ENCODE data around the gene ABCC5.
A peak's percentile ranks its signal among the peaks of the same experiment; 100 is the strongest.

Gene ABCC5

GRCh38 chr3:183975981-183976662 lies 41.6 kb downstream of the ABCC5 start:
- DNase-seq (no peak), ATAC-seq (no peak)

DNA sequence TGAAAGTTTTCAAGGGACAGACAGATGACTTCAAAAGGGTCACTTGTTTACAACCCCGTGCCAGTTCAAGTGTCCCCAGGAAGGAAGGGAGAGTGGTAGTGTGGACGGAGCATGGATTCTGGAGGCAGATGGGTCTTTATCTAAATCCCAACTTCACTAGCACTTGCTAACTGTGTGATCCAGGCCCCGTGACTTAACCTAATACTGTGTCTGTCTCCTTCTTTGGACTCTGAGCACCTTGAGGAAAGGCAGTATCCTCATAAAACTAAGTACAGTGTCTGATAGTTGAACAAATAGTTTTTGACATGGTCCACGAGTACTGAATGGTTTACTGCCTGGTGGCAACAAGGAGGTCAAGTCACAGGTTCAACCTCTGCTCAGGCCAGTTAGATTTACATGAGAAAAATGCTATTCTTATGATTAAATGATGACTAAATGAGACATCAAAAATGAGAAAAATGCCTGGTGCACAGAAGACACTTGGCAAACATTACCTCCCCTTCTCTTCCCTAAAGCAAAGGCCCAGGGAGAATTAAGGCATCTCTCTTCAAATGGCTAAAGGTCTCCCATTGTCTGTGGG lies 48.9 kb downstream of the ABCC5 start:
- DNase-seq = no peak
- no peak for ATAC-seq

DNA sequence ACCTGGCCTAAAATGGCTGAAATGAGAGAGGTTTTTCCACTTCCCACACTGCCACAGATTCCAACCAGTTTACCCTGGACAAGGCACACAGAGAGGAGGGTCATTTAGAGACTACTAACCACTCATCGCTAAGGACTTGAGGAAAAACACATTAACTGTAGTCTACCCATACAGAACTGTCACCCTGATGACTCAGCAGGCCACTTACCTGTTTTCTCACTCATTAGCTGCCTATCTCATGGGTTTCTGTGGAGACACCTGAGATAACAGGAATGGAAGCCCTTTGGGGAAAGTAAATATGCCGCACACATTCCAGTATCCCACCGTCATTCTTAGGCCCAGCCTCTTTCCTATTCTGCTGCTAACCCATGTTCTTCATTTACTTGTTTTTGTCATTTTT lies 50.0 kb downstream of the ABCC5 start:
- no peak for DNase-seq
- ATAC-seq = no peak

DNA sequence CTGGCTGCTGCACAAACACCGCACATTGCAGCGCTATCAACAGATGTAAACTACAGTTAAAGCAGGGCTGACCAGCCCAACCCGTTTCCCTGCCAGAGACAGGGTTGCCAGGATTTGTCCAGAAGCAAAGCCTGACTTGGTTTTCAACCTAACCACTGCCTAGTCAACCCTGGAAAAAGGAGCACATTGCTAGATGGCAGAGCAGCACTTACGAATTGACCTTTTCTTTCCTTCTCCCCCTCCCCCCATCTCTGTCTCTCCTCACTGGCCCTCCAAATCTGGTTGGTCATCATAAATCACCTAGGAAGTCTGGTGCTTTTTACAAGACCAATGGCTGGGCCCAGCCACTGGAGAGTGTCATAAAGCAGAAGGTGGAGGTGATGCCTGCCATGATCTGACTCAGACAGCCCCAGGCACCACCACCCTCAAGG lies 51.3 kb downstream of the ABCC5 start:
- no peak for ATAC-seq
- no peak for DNase-seq

DNA sequence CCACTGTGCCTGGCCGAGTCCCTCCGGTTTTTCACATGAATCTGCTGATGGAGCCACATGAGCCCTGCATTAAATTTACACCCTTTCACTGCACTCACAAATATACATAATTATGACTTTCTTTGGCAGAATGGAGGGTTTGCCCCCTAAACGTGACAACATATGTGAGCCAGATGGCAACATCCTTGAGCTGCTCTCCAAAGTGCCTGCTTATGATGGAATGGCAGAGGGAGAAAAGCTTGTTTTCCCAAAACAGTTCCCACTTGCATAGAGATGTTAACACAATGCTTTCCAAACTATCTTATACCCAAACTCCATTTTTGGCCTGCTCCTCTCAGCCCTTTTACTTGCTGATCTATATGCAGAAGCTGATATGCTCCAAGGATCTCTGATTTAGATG lies 54.9 kb downstream of the ABCC5 start:
- no peak for DNase-seq
- ATAC-seq = no peak

DNA sequence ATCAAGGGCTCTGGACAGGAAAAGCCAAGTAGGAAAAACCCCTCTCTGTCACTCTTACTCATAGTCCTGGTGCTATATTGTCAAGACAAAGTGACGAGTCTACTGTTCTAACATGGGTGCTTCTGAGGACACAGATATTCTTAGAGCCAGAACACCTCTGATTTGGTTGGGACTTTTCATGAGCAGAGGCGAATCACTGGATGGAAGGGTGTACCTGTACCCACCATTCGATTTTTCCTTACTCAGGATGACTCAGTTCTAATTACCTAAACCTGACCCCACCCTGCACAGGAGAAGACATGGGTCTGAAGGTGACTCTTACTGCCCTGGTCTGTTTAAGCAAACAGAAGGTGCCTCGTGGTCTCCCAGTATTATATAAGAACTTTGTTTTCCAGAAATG lies 58.5 kb downstream of the ABCC5 start:
- peak; percentile 23 for ATAC-seq
- DNase-seq = no peak

DNA sequence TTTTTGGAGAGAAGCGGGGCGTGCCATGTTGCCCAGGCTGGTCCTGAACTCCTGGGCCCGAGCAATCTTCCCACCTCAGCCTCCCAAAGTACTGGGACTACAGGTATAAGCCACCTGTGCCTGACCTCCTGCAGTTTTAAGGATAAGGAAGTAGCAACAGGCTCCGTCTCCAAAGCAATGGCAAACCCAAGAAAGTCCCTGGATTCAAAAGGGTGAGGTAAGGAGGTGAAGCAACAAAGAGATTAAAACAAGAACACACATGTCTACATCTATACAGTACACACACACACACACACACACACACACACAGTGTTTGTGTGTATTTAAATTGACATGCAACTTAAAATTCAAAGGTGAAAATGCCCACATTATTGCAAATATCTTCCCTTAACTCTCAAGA lies 58.9 kb downstream of the ABCC5 start:
- no peak for ATAC-seq
- DNase-seq = no peak

DNA sequence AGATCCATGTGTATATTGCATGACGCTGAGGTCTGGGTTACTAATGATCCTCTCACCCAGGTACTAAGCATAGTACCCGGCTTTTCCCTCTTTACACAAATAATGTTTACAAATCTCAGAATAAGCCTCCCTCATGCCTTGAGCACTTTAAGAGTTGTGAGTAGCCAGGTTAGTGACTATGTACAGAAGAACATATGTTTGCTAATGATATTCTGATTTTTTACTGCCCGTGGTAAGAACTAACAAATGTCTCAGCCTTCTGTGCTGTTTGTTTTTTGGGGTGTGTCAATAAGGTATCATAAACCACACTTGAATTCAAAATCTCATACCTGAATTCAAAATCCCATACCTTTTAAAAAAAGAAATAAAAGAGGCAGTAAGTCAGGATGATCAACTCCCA lies 59.5 kb downstream of the ABCC5 start:
- DNase-seq (no peak), ATAC-seq (no peak)

DNA sequence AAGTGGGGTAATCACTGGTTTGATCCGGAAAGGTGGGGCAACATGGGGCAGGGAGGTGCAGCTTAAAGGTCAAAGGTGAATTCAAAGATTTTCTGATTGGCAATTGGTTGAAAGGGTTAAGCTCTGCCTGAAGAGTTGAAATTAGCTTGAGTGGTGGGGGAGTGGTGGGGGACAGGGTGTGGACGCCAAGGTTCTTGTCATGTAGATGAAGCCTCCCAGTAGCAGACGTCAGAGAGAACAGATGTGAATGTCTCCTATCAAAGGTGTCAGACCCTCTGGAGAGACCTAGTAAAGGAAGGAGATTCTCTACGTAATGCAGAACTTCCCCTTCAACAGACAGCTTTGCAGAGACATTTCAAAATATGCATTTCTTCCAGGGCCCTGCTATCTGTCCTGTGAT lies 62.8 kb downstream of the ABCC5 start:
- DNase-seq = no peak
- ATAC-seq = no peak

DNA sequence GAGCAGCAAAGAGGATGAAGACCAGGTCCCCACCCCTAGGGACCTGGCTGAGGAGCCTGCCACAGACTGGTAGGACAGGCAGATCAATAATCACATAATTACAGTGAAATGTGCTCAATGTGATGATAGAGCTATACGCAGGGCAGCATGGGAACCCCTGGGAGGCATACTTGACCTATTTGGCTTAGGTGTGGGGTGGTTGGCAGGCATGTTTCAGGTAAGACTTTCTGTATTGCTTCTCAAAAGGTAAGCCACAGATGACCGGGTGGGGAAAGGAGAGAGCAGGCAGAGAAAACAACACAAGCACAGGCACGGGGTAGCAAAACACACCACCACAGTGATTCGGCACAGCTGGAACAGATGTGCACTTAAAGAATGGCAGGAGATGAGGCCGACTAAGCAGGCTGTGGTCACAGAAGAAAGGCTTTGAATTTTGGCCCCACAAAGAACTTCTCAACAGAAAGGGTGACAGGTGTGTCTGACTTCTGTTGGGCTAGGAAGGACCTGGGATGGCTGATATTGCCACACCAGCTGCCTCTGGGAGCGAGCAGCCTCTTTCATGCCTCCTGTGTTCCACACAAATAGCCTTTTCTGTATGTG lies 64.1 kb downstream of the ABCC5 start:
- ATAC-seq (no peak), DNase-seq (no peak)

- DNase-seq (no peak), ATAC-seq (no peak)
These were observed 66.2 kb downstream of the ABCC5 start for GRCh38 chr3:183951459-183951858.

DNA sequence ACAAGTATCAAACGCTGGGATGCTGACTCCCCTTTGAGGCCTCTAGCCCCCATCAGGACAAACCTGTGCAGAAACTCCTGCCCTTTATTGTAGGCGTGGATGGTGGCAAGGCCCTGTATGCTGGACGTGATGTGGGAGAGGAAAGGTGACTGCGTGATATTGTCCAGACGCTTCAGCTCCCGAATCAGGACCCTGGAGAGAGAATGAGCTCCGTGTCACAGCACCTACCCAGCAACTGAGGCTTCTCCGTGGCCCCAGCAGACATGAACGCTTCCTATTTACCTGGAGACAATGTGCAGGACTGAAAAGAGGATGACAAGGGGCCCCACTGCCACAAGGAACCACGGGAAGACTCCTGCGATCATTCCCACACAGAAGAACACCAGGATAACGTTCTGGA lies 68.0 kb downstream of the ABCC5 start:
- DNase-seq = no peak
- no peak for ATAC-seq

DNA sequence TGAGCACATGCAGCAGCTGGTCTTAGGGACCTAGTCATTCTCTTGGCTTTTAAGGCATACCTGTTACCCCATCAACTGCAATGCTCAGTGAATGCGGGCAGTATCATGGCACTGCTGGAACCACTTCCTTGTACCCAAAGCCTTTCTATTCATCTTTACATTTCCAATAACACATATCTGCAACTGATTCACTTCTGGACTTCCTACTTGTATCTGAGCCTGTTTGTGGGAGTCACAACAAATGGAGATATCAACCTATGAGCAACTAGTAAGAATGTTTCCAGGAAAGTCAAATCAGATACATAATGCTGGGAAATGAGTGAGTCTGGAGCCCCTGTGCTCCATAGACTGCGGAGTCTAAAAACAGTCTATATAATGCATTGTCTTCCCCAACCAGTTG lies 71.6 kb downstream of the ABCC5 start:
- ATAC-seq = no peak

DNA sequence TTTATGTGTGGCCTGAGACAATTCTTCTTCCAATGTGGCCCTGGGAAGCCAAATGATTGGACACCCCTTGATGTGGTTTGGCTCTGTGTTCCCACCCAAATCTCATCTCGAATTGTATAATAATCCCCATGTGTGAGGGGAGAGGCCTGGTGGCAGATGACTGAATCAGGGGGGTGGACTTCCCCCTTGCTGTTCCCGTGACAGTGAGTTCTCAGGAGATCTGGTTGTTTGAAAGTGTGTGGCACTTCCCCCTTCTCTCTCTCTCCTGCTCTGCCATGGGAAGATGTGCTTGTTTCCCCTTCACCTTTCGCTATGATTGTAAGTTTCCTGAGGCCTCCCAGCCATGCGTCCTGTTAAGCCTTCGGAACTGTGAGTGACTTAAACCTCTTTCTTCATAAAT lies 72.9 kb downstream of the ABCC5 start:
- DNase-seq (no peak), ATAC-seq (no peak)

More for the DNA sequence above, 71.6 kb downstream of the ABCC5 start:
- no peak for DNase-seq

GRCh38 chr3:183943739-183944138 lies 73.9 kb downstream of the ABCC5 start:
- no peak for DNase-seq
- ATAC-seq = no peak

DNA sequence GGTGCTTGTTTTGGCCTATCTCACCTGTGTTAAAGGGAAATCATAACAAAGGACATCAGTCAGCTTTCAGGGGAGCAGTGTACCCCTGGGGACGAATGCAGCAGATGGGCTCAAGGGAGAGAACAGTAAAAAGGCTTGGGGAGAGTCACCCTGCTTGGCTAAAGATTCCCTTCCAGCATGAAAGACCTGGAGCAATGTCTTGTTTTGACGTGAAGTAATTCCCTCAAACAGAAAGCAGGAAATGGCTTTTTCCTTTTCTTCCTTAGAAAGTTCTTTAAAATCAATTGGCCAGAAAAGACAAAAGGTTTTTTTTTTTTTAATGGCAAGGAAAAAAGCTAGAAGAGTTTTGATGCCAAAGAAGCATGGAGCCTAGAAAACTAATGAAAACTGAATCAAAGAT lies 76.5 kb downstream of the ABCC5 start:
- DNase-seq (no peak), ATAC-seq (no peak)

DNA sequence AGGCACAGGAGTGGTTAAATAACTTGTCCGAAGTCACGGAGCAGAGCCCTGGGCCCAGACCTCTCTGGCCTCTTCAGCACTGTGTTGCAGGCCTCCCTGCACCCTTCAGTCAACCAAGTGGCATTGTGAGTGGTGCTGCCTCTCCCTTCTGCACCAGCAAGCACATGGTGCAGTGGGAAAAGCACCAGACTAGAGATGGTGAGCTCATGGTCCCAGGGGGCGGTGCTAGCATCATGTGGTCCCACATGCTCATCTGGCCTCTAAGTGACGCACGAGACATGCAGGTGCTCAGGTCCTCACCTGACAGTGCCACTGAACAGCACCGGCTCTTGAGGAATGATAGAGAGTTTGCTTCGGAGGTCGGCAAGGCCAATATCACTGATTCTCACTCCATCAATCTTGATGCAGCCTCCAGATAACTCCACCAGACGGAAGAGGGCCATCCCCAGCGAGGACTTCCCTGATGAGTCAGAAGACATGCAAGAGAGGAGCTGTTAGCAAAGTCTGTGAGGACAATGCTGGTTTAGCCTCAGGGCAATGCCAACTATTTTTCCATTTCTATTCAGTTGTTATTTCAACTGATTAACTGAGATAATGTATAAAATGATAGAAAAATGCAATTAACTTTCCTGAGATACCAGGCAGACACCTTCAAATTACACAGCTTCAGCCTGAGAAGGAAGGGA lies 79.9 kb downstream of the ABCC5 start:
- DNase-seq (no peak), ATAC-seq (no peak)

- ATAC-seq (no peak), DNase-seq (no peak)
These were observed 84.5 kb downstream of the ABCC5 start for GRCh38 chr3:183933160-183933559.

DNA sequence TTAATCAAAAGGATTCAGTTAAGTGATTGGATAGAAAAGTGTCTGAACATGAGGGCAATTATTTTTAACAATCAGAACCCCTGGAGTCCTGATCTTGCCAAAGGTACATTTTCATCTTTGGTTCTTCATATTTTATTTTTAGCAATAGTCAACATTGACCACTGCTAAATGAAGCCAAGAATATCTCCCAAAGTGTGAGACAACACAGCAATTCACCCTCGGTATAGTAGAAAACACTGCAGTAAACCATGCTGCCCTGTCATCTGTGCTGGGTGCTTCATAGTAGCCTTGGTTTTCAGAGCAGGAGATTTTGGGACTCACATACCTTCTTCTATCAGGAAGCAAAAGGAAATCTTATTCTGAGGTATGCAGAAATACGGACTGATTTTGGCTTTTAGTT lies 85.8 kb downstream of the ABCC5 start:
- no peak for DNase-seq
- no peak for ATAC-seq

GRCh38 chr3:183930086-183930485 lies 87.6 kb downstream of the ABCC5 start:
- DNase-seq (no peak), ATAC-seq (no peak)

- DNase-seq (no peak), ATAC-seq (no peak)
These were observed 90.6 kb downstream of the ABCC5 start for GRCh38 chr3:183927059-183927458.

- DNase-seq (no peak), ATAC-seq (no peak)
These were observed 92.7 kb downstream of the ABCC5 start for GRCh38 chr3:183924956-183925355.

DNA sequence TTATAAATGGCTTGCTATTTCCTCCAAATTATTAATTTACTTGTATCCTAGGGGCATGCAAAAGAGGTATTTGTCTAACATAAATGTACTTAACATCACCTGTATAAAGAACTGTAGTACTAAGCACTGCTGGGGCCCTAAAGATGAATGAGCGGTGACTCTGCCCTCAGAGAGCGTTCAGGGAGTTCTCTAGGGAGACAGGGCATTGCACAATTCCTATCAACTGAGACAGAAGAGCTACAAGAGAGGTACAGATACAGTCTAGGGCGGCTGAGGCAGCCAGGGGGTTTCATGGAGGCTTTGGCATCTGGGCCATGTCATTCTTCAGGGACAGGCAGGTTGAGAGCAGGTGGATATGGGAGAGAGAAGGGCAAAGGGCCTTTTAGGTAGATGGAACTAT lies 93.1 kb downstream of the ABCC5 start:
- DNase-seq (no peak), ATAC-seq (no peak)

All from stimulated activated naive CD8-positive, alpha-beta T cell treated with anti-CD3 and anti-CD28 coated beads, Interleukin-15, Interleukin-2, amounts not matched to agents 100 U/mL and 50 U/mL, for 24 hours (primary cell).